ENCODE results near the gene ARL15. TPM values are rescaled to one million over a fixed set of nuclear protein-coding genes. Genes with fewer than 3 reads are reported as not detected.

The ARL15 gene
- total RNA-seq, 3 donors from 2014 or later: 29.0 to 65.0 (median 42.9) TPM

- H3K36me3 ChIP-seq: no peaks in the 10 kb centered on the region
- H3K4me3 ChIP-seq: no peak overlapping the region
- intact Hi-C loops (cut with DNase I; ENCODE audit: low total_unique reads): no loop called here
- TF ChIP-seq POLR2AphosphoS5 (IDR thresholded peaks at IDR 0.05) (peak in 1 of 3 donors; percentile 87), CTCF (IDR thresholded peaks at IDR 0.05) (no peak)
- peak in 1 of 2 donors; percentile 17 for DNase-seq (ENCODE audit: low spot score in 2 of 2)
- peak overlapping the region in 1 of 2 donors; percentile 43 for H3K27ac ChIP-seq
- no peaks in the 10 kb centered on the region for H3K27me3 ChIP-seq
- H3K4me1 ChIP-seq: no peaks in the 10 kb centered on the region
- no peaks in the 10 kb centered on the region for H3K9me3 ChIP-seq
Observed at GRCh38 chr5:53936481-53937352, 373.7 kb downstream of the ARL15 start.

GRCh38 chr5:53934151-53934820, 376.1 kb downstream of the ARL15 start:
- Histone ChIP-seq H3K27ac (no peak overlapping the region), H3K9me3 (no peaks in the 10 kb centered on the region), H3K4me1 (no peaks in the 10 kb centered on the region), H3K27me3 (no peaks in the 10 kb centered on the region), H3K36me3 (no peaks in the 10 kb centered on the region), H3K4me3 (no peak overlapping the region)
- DNase-seq (ENCODE audit: low spot score in 2 of 2): no peak
- intact Hi-C loops (cut with DNase I; ENCODE audit: low total_unique reads): no loop called here
- no peak for TF ChIP-seq CTCF (IDR thresholded peaks at IDR 0.05)
- TF ChIP-seq POLR2AphosphoS5 (IDR thresholded peaks at IDR 0.05): no peak
- TF ChIP-seq POLR2A (IDR thresholded peaks at IDR 0.05): no peak

- no peak overlapping the region for H3K27ac ChIP-seq
- no peak for DNase-seq (ENCODE audit: low spot score in 2 of 2)
- intact Hi-C loops (cut with DNase I; ENCODE audit: low total_unique reads): no loop called here
- no peaks in the 10 kb centered on the region for H3K36me3 ChIP-seq
- no peaks in the 10 kb centered on the region for H3K9me3 ChIP-seq
- no peak overlapping the region for H3K4me3 ChIP-seq
- no peaks in the 10 kb centered on the region for H3K4me1 ChIP-seq
- TF ChIP-seq POLR2AphosphoS5 (IDR thresholded peaks at IDR 0.05) (no peak), POLR2A (IDR thresholded peaks at IDR 0.05) (no peak), CTCF (IDR thresholded peaks at IDR 0.05) (no peak)
- H3K27me3 ChIP-seq: no peaks in the 10 kb centered on the region
Observed at GRCh38 chr5:53932351-53932750, 378.0 kb downstream of the ARL15 start.

- Histone ChIP-seq H3K27ac (no peak overlapping the region), H3K4me1 (no peaks in the 10 kb centered on the region), H3K9me3 (no peaks in the 10 kb centered on the region), H3K27me3 (no peaks in the 10 kb centered on the region), H3K4me3 (no peak overlapping the region), H3K36me3 (no peaks in the 10 kb centered on the region)
- no peak for TF ChIP-seq POLR2A (IDR thresholded peaks at IDR 0.05)
- TF ChIP-seq CTCF (IDR thresholded peaks at IDR 0.05): no peak
- TF ChIP-seq POLR2AphosphoS5 (IDR thresholded peaks at IDR 0.05): no peak
- DNase-seq (ENCODE audit: low spot score in 2 of 2): no peak
- intact Hi-C loops (cut with DNase I; ENCODE audit: low total_unique reads): no loop called here
Observed at GRCh38 chr5:53930457-53930856, 379.9 kb downstream of the ARL15 start.

- TF ChIP-seq POLR2AphosphoS5 (IDR thresholded peaks at IDR 0.05) (no peak), CTCF (IDR thresholded peaks at IDR 0.05) (no peak), POLR2A (IDR thresholded peaks at IDR 0.05) (no peak)
- Histone ChIP-seq H3K36me3 (no peaks in the 10 kb centered on the region), H3K27ac (no peak overlapping the region), H3K27me3 (no peaks in the 10 kb centered on the region), H3K9me3 (no peaks in the 10 kb centered on the region), H3K4me3 (no peak overlapping the region), H3K4me1 (no peaks in the 10 kb centered on the region)
- intact Hi-C loops (cut with DNase I; ENCODE audit: low total_unique reads): no loop called here
- DNase-seq (ENCODE audit: low spot score in 2 of 2): no peak
Observed at GRCh38 chr5:53929570-53929969, 380.8 kb downstream of the ARL15 start.

Data from breast epithelium (tissue), 4 donors.